Effector CD8-positive, alpha-beta T cell (primary cell): ENCODE data around the gene LETM1.

ENCODE experiments used
- DNase-seq: peaks from one replicate; lab custom pipeline; 2025; lab: John Stamatoyannopoulos, UW

LETM1 gene

GRCh38 chr4:1778642-1779392 lies 77.1 kb downstream of the LETM1 start:
- DNase-seq, result no peak

GRCh38 chr4:1777822-1778641 lies 77.9 kb downstream of the LETM1 start:
- DNase-seq, result no peak

GRCh38 chr4:1776521-1777161 lies 79.3 kb downstream of the LETM1 start:
- DNase-seq, result no peak

GRCh38 chr4:1775731-1776500 lies 80.0 kb downstream of the LETM1 start:
- DNase-seq, result no peak

GRCh38 chr4:1773754-1774153 lies 82.2 kb downstream of the LETM1 start:
- no peak for DNase-seq

GRCh38 chr4:1772853-1773538 lies 83.0 kb downstream of the LETM1 start:
- DNase-seq, result no peak

- DNase-seq, result no peak
Measured at GRCh38 chr4:1771555-1772305, 84.2 kb downstream of the LETM1 start.

GRCh38 chr4:1770791-1771231 lies 85.1 kb downstream of the LETM1 start:
- no peak for DNase-seq

GRCh38 chr4:1770245-1770644 lies 85.7 kb downstream of the LETM1 start:
- no peak for DNase-seq

- DNase-seq, result no peak
Measured at GRCh38 chr4:1769692-1770091, 86.3 kb downstream of the LETM1 start.

GRCh38 chr4:1768367-1769034 lies 87.5 kb downstream of the LETM1 start:
- no peak for DNase-seq

GRCh38 chr4:1767770-1768366 lies 88.1 kb downstream of the LETM1 start:
- no peak for DNase-seq

- DNase-seq, result no peak
Measured at GRCh38 chr4:1767061-1767769, 88.7 kb downstream of the LETM1 start.

- no peak for DNase-seq
Measured at GRCh38 chr4:1766106-1767060, 89.6 kb downstream of the LETM1 start.

GRCh38 chr4:1765409-1766072 lies 90.4 kb downstream of the LETM1 start:
- no peak for DNase-seq

GRCh38 chr4:1764670-1765069 lies 91.3 kb downstream of the LETM1 start:
- DNase-seq, result no peak

GRCh38 chr4:1763550-1764080 lies 92.3 kb downstream of the LETM1 start:
- DNase-seq, result no peak
